Measurements from ENCODE around the gene RRP1. TPM values are rescaled to one million over a fixed set of nuclear protein-coding genes. Genes with fewer than 3 reads are reported as not detected.

Gene RRP1
- polyA plus RNA-seq, 3 donors: 2.7 to 5.7 (median 4.6) TPM

- peaks cover 57% of the 10 kb centered on the region for H4K20me1 ChIP-seq (ENCODE audit: insufficient read depth, low read length)
- peaks cover 0 to 2% (median 0%) of the 10 kb centered on the region in 7 donors for H3K9me3 Mint-ChIP-seq
- peaks cover 68% of the 10 kb centered on the region for H3K79me2 ChIP-seq (ENCODE audit: insufficient read depth, low read length)
- no peak overlapping the region for H2AFZ ChIP-seq (ENCODE audit: insufficient read depth, low read depth, low read length, poor library complexity, severe bottlenecking)
- WGBS (ENCODE audit: insufficient coverage): 89% methylated on average over 14 of the region's 18 CpGs
- H3K27ac ChIP-seq (ENCODE audit: low read depth in 1 of 2, low read length in 2 of 2): no peak overlapping the region
- peaks cover 35 to 46% of the 10 kb centered on the region in 2 donors for H3K36me3 ChIP-seq (replicated peaks in 1 of 2; ENCODE audit: control insufficient read depth in 1 of 2, insufficient read depth in 2 of 2, low read length in 2 of 2)
- peaks cover 84% of the 10 kb centered on the region for H3K4me1 Mint-ChIP-seq
- no peaks in the 10 kb centered on the region for H3K27me3 ChIP-seq (ENCODE audit: control insufficient read depth in 2 of 2, insufficient read depth in 2 of 2, low read length in 2 of 2)
- peak overlapping the region in 1 of 7 donors; percentile 30 for H3K27ac Mint-ChIP-seq
- no peak for DNase-seq
- no peak for TF ChIP-seq CTCF (IDR thresholded peaks at IDR 0.05)
- H3K4me3 Mint-ChIP-seq: no peak overlapping the region
- no peak overlapping the region for H3K4me3 ChIP-seq (replicated peaks in 1 of 3; ENCODE audit: low read depth in 2 of 3, low read length in 3 of 3)
- H3K9me3 ChIP-seq (replicated peaks in 1 of 2; ENCODE audit: control insufficient read depth in 1 of 2, insufficient read depth in 1 of 2, low read length in 2 of 2): no peaks in the 10 kb centered on the region
- H3K4me1 ChIP-seq (ENCODE audit: control insufficient read depth in 1 of 2, insufficient read depth in 2 of 2, low read length in 2 of 2): peaks cover 86 to 98% of the 10 kb centered on the region in 2 donors
- H3K4me2 ChIP-seq (replicated peaks; ENCODE audit: extremely low read depth, low read length, poor library complexity, severe bottlenecking): no peak overlapping the region
- H3K27me3 Mint-ChIP-seq (ENCODE audit: low read depth in 3 of 3): peaks cover 0 to 1% (median 0%) of the 10 kb centered on the region in 3 donors
- no peak overlapping the region for H3K9ac ChIP-seq (ENCODE audit: insufficient read depth, low read length, poor library complexity, severe bottlenecking)
- intact Hi-C loops (cut with micrococcal nuclease): no loop called here
- H3K36me3 Mint-ChIP-seq: peaks cover 35 to 57% of the 10 kb centered on the region in 2 donors
These were observed 19.0 kb downstream of the RRP1 start for GRCh38 chr21:43808367-43808766.

- intact Hi-C loops (cut with micrococcal nuclease): no loop called here
- 92% methylated on average over 20 of the region's 22 CpGs for WGBS (ENCODE audit: insufficient coverage)
- H3K79me2 ChIP-seq (ENCODE audit: insufficient read depth, low read length): peaks cover 64% of the 10 kb centered on the region
- peaks cover 86 to 98% of the 10 kb centered on the region in 2 donors for H3K4me1 ChIP-seq (ENCODE audit: control insufficient read depth in 1 of 2, insufficient read depth in 2 of 2, low read length in 2 of 2)
- H3K9me3 Mint-ChIP-seq: peaks cover 0 to 2% (median 0%) of the 10 kb centered on the region in 7 donors
- peaks cover 0 to 1% (median 0%) of the 10 kb centered on the region in 3 donors for H3K27me3 Mint-ChIP-seq (ENCODE audit: low read depth in 3 of 3)
- no peak overlapping the region for H2AFZ ChIP-seq (ENCODE audit: insufficient read depth, low read depth, low read length, poor library complexity, severe bottlenecking)
- no peak overlapping the region for H3K4me3 ChIP-seq (replicated peaks in 1 of 3; ENCODE audit: low read depth in 2 of 3, low read length in 3 of 3)
- no peaks in the 10 kb centered on the region for H3K9me3 ChIP-seq (replicated peaks in 1 of 2; ENCODE audit: control insufficient read depth in 1 of 2, insufficient read depth in 1 of 2, low read length in 2 of 2)
- no peak overlapping the region for H3K4me2 ChIP-seq (replicated peaks; ENCODE audit: extremely low read depth, low read length, poor library complexity, severe bottlenecking)
- no peaks in the 10 kb centered on the region for H3K27me3 ChIP-seq (ENCODE audit: control insufficient read depth in 2 of 2, insufficient read depth in 2 of 2, low read length in 2 of 2)
- DNase-seq: no peak
- no peak overlapping the region for H3K27ac ChIP-seq (ENCODE audit: low read depth in 1 of 2, low read length in 2 of 2)
- peaks cover 52% of the 10 kb centered on the region for H4K20me1 ChIP-seq (ENCODE audit: insufficient read depth, low read length)
- H3K36me3 ChIP-seq (replicated peaks in 1 of 2; ENCODE audit: control insufficient read depth in 1 of 2, insufficient read depth in 2 of 2, low read length in 2 of 2): peaks cover 35 to 46% of the 10 kb centered on the region in 2 donors
- H3K27ac Mint-ChIP-seq: peak overlapping the region in 1 of 7 donors; percentile 18
- H3K4me1 Mint-ChIP-seq: peaks cover 82% of the 10 kb centered on the region
- TF ChIP-seq CTCF (IDR thresholded peaks at IDR 0.05): no peak
- peaks cover 34 to 52% of the 10 kb centered on the region in 2 donors for H3K36me3 Mint-ChIP-seq
- H3K4me3 Mint-ChIP-seq: no peak overlapping the region
- no peak overlapping the region for H3K9ac ChIP-seq (ENCODE audit: insufficient read depth, low read length, poor library complexity, severe bottlenecking)
These were observed 19.5 kb downstream of the RRP1 start for GRCh38 chr21:43808832-43809251.

Measured in CD14-positive monocyte (primary cell).